KG1 (cell line): ENCODE measurements around the gene RET.
"Not testable (repeated sequence)": the region's sequence is repeated elsewhere in the genome, so short reads cannot be mapped to it uniquely, and the experiment has no call there.

Experiments used
- DNase-seq: peaks from one replicate; lab custom pipeline; 2025; lab: John Stamatoyannopoulos, UW

Gene RET

GRCh38 chr10:43135656-43136055 lies 58.8 kb downstream of the RET start:
- DNase-seq: no peak

DNA sequence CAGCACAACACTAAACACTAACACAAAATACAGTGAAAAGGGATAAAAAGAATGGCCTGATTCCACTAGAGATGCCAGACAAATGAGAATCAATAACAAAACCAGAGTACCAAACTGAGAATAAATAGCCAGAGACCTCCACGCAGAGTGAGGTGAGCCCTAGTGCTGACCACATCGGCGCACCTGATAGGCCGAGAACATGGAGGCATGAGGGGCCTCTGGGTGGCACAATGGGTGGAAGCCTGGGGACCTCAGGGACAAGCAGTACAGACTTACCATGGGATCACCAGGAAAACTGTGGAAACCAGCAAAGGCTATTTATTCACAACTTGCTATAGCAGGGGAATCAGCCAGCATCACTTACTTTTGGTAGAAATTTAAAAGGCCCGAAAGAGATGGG lies 59.6 kb downstream of the RET start:
- DNase-seq: no peak

DNA sequence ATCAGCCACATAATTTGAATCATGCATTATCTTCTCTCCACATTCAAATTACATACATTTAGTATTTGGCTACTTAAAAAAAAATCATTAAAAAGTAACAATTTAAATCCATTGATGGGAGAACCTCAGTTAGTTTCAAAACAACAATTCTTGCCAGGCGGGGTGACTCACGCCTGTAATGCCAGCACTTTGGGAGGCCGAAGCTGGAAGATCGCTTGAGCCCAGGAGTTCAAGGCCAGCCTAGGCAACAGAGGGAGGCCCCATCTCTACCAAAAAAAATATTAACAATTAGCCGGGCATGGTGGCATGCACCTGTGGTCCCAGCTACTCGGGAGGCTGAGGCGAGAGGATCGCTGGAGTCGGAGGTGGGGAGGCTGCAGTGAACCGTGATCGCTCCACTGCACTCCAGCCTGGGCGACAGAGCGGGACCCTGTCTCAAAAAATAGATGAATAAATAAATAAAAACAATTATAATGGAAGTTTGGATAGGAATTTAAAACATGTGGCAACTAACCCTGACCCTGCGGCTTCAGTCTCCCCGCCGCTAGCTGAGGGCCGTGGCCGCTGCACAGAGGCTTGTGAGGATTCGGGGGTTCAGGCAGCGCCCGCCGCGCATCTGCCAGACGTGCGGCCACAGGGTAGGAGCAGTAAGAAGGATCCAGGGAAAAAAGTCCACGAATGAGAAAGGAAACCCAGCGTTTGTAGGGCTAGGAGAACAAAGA lies 60.3 kb downstream of the RET start:
- no peak for DNase-seq

DNA sequence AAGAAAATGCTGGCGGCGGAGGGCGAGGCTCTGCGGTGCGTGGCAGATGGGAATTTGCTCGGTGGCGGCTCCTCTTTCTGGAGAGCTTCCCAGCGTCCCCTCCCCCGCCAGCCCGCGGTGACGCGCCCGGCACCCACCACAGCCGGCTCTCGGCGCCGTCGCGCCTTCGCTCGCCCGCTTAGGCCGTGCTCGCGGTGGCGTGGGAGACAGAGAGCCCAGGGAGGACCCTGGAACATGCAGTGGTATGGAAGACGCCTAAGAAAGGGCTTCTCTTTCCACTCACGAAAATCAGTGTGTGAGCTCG lies 60.8 kb downstream of the RET start:
- peak; percentile 9 for DNase-seq

GRCh38 chr10:43138021-43138756 lies 61.3 kb downstream of the RET start, which contains the start of gene CSGALNACT2:
Gene CSGALNACT2 (plus strand): TSS chr10:43138445. CDS start chr10:43155150, 16,705 bp downstream.
- DNase-seq: peak; percentile 63

DNA sequence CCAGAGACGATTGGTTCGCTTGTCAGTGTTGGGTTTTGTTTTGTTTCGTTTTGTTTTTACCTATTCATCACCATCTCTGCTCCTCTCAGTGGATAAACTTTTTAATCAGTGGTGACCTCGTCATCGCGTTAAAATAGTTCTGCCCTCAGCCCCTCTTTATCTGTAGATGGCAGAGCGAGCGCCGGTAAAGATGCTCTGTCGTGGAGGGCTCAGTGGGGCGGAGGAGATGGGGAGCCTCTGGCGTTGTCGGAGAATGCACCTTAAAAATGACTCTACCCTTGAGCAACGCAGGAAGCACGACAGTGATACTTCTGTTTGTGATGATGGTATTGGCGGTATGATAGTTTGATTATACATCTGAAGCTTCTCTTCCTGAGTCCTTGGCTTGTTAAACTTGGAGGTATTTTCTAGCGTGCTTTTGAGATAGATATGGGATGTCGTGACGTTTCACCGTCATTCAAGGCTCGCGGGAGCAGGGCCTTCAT lies 61.9 kb downstream of the RET start:
- DNase-seq: peak; percentile 12

GRCh38 chr10:43141421-43141820 lies 64.6 kb downstream of the RET start:
- DNase-seq: no peak

GRCh38 chr10:43145311-43145710 lies 68.4 kb downstream of the RET start:
- no peak for DNase-seq

- not testable (repeated sequence) for DNase-seq
Observed at GRCh38 chr10:43145936-43146335, 69.1 kb downstream of the RET start.

GRCh38 chr10:43151371-43151770 lies 74.5 kb downstream of the RET start:
- no peak for DNase-seq

DNA sequence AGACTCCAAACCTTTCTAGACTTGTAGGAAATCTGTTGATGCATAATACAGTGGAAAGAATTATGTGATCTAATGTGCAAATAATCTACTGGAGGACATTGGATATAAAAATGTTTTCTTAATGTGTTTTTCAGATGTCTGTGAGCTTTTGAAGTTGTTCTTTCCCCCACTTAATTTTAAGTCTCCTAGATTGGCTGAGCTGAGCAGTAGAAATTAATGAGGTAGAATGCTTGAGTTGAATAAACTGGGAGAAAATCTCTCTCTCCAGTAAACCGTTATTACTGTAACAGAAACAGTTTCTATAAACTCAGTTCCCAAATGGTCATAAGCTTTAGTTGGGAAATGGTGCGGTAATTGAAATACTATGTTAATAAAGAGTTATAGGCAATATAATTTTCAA lies 77.0 kb downstream of the RET start:
- DNase-seq: no peak

- no peak for DNase-seq
Observed at GRCh38 chr10:43155221-43155620, 78.4 kb downstream of the RET start.

- no peak for DNase-seq
Observed at GRCh38 chr10:43155741-43156140, 78.9 kb downstream of the RET start.

GRCh38 chr10:43156590-43157341 lies 79.9 kb downstream of the RET start:
- no peak for DNase-seq

- no peak for DNase-seq
Observed at GRCh38 chr10:43158636-43159035, 81.8 kb downstream of the RET start.

DNA sequence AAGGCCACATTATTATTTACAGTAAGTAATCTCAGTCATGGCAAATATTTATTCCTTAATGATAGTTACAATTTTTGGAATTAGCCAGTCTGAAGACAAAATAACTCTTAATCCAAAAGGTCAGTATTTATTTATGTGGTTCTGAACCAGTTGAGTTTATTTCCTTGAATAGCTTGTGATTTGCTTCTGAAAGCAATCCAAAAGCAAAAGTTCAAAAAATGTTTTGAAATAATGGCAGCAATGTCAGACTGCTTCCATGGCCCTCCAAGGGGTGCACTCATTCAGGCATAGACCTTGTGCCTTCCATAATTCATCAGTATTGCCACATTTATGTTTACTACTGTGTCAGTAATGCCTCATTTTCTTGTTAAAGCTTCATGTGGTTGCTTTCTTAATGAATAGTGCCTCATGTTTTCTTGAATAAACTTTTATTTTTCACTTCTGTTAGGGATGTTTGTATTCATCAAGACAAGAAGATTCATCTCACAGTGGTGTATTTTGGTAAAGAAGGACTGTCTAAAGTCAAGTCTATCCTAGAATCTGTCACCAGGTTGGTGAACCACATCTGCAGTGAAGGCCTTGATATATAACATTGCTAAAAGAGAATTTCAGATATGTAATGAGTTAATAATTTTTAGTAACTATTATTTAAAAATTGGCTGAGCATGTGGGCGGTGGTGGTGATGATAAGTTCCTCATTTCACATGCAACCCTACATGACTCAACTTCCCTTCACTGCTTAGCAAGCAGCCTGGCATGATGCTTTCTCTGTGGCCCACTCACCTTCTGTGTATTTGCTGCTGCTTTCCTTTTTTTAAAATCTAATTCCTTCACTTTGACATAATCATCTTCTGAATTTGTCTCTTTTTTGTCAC lies 83.4 kb downstream of the RET start:
- DNase-seq: no peak

DNA sequence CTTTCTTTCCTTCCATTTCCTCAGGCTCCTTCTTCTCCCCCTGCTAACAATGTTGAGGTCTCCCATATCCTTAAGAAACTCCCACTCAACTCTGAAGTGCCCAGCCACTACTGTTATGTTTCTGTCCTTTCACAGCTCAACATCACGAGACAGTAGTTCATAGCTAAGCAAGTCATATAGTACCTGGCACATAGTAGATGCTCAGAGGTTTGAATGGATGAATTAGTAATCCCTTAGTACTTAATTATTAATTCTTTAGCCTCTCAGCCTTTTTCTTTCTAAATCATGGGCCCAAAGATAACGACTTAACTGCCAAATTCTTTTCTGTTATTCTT lies 84.0 kb downstream of the RET start:
- DNase-seq: no peak

- no peak for DNase-seq
Observed at GRCh38 chr10:43162604-43163003, 85.7 kb downstream of the RET start.

DNA sequence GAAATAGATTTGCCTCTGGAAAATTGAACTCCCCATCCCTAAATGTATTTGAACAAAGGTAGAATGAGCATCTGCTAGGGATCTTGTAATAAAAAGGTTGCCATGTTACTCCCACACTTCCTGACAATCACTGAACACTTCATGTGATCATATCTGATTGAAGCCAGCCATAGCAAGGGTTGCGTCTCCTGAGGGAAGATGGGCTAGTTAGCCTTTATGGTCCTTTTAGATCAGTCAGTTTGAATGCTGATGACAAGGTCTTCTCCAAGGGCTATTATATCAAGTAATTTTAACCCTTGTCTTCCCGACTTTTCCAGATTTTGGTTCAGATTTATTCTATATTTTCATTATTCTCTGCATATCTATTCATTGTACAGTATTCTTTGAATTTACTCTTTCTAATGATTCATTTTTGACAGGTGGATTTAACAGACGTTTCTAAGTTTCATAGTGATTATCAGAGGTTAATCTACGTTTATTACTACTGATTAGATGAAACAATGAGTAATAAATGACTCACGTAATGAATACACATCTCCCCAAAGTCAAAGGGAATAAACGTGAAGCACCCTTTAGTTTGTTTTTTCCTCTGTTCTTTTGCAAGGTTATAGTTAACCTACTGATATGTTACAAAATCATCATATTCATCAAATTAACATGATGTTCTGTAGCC lies 89.5 kb downstream of the RET start:
- no peak for DNase-seq

GRCh38 chr10:43166880-43167497 lies 90.1 kb downstream of the RET start:
- DNase-seq: no peak

GRCh38 chr10:43167498-43167889 lies 90.6 kb downstream of the RET start:
- DNase-seq: no peak
